T-helper 9 cell (primary cell): ENCODE data around the gene ARL11.

ENCODE experiments used
- DNase-seq: peaks from one replicate; pipeline ENCODE4 v3.0.0-alpha.2; 2020

Gene ARL11

DNA sequence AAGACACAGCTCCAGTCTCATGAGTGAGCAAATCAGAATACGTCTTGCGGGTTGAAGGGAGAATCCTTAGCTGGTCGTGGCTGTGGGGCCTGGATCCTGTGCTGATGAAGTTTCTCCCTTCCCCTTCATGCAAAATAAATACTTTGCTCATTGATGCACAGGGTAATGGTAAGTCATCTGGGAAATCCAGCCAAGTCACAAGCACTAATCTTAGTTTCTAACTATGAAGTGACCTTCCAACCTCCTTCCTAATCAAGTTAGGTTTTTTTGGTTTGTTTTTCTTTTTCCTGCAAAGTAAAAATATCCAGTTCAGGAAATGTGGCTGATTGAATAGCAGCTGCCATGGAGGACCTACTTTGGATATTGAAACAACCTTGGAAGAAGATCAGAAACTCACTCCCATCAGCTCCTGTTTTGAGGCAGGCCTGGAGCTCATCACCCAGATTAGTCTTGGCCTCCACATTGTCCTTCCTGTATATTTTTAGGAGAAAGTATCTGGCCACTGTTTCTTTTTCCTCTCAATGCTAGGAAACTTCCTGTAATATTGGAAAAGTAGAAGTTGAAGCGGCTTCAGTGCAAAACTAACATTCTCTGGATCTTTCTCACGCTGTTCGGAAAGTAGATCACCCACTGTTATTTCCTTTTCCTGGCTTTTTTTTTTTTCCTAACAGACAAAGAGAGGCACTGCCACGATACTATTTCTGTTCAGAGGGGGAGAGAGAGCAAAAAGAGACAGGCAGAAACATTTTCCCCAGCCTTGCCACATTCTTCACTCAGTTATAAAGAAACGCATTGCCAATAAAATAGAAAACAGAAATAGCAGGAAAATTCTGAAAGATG lies 12.3 kb upstream of the ARL11 start:
- no peak for DNase-seq

DNA sequence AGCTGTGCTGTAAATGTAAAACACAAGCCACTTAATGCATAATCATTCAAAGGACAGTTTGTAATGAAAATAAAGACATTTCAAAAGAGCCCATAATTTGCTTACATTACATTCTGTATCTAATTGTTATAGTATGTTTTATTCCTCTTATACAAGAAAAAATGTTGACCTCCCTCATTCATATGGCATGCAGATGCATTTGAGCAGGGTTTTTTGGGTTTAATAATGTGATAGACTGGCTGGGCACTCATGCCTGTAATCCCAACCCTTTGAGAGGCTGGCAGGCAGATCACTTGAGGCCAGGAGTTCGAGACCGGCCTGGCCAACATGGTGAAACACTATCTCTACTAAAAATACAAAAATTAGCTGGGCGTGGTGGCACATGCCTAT lies 11.6 kb upstream of the ARL11 start:
- DNase-seq: no peak

DNA sequence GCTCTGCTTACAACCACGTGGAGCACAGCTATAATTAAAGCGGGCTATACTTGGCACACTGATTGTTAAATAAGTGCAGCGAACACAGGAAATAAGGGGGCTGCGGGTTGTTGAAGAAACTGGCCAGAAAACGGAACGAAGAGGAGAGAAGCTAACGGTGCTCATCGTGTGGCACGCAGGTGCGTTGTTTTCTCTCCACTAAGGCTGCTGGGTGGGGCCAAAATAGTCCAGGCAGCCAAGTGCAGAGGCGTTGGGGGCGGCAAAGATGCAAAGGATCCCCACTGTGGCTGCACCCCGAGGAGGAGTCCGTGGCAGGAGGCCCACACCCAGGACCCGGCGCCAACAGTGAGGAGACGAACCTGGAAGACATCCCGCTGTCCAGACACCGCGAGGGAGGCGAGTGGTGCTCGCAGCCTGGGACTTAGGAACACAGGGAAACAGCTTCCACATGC lies 8.1 kb upstream of the ARL11 start:
- no peak for DNase-seq

DNA sequence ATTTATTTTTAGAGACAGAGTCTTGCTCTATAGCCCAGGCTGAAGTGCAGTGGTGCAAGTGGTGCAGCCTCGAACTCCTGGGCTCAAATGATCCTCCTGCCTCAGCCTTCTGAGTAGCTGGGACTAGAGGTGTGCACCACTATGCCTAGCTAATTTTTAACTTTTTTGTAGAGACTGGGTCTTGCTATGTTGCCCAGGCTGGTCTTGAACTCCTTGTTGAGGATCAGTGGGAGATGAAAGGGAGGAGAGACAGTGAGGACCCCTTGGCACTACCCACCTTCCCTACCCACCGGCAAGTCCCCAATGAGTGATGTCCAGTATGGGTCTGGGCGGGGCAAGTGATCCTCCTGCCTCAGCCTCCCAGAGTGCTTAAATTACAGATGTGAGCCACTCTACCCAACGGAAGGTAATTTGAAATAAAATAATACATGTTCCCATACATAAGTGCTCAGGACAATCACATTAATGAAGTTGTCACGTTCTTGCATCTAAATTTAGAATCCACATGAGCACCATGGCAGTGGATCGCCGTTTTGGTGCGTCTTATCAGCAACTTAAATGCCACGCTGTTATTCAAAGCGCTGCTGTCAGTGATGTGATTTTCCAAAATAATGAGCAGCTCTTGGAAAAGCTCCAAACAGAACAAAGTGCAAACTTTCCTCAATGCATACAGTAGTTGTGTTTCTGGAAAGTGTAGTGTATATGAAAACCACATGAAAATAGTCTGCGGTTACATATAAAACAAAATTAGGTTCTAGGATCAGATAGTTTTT lies 5.9 kb upstream of the ARL11 start:
- DNase-seq: no peak

DNA sequence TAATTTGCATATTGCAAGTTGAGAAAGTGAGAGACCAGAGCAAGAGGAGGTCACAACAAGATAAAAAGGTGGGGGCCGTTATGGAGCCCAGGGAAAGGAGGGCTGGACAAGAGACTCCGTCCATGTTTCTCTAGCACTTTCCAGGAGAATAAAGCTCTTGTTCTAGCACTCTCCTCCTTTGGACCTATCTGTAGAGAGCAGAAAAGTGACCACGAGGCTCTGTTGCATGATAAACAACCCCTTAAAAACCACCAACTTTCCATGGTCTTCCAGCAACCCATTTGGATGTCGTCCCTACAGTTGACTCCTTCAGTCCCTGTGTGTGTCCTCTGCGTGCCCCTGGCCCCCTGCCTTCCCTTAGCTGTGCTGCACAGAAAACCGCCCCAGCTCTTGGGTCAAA lies 4.1 kb upstream of the ARL11 start:
- DNase-seq: no peak

DNA sequence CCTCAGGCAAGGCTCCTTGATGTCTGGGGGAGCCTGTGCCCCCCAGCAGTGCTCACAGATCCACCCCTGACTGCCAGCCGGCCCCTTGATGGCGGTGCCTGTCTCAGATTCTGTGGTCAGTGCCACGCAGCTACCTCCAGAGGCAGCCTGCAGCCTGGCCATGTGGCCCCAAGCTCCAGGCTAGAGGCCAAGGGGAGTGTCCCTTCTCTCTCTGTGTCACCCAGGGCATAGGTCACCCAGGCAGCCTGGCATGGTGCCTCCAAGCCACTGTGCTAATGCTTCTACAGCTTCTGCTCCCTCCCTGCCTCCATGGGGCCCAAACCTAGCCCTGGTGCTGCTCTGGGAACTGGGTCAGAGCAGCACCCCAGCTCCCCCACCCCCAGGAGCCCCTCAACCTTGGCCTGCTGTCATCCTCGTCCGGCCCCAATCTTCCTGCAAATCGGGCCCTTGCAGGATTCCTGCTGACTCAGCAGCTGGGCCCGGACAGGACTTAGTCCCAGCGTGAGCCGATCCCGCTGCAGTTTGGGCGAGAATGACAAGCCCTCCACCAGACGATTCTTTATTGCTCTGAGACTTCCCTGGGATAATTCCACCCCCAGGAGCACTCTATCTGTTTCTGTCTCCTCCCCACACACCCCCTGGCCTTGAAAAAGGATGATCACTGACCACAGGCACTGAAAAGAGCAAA lies 2.8 kb upstream of the ARL11 start:
- no peak for DNase-seq

DNA sequence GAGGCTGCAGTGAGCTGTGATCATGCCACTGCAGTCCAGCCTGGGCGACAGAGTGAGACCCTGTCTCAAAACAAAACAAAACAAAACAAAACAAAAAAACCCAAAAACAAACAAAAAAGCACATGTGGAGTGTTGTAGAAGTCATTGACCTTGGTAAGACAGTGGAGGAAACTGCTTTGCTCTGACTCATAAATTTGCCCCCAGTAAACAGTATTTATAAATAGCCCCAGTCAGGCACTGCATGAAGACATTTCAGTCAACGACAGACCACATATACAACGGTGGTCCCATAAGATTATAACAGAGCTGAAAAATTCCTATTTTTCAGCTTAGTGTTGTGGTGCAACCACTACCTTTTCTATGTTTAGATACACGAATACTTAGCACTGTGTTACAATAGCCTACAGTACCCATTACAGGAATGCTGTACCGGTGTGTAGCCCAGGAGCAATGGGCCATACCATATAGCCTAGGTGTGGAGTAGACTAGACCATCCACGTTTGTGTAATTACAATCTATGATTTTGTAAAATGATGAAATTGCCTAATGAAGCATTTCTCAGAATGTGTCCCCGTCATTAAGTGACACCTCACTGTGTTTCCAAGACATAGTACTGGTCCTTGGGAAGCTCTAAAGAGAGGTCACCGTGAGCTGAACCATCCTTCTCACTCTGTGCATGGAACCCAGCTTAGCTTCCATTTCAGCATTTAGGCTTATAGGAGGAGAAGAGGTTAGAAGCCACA lies 1.1 kb downstream of the ARL11 start:
- no peak for DNase-seq

DNA sequence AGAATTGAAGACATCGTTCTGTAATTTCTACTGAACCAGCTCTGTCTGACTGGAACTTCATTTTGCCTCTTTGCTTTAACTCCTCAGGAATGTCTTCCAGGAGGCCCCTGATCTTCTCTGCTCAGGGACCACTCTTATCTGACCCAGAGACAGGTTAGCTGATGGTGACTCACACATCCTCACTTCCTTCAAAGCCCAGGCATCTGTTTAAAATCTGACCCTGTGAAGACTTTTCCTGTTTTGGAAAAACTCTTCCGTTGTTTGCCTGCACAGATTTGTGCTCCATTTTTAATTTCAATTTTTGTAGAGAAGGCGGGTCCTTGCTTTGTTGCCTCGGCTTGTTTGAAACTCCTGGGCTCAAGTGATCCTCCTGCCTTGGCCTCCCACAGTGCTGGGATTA lies 1.6 kb downstream of the ARL11 start:
- no peak for DNase-seq

DNA sequence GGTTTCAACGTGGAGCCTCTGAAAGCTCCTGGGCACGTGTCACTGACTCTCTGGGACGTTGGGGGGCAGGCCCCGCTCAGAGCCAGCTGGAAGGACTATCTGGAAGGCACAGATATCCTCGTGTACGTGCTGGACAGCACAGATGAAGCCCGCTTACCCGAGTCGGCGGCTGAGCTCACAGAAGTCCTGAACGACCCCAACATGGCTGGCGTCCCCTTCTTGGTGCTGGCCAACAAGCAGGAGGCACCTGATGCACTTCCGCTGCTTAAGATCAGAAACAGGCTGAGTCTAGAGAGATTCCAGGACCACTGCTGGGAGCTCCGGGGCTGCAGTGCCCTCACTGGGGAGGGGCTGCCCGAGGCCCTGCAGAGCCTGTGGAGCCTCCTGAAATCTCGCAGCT lies 2.3 kb downstream of the ARL11 start:
- DNase-seq: no peak

DNA sequence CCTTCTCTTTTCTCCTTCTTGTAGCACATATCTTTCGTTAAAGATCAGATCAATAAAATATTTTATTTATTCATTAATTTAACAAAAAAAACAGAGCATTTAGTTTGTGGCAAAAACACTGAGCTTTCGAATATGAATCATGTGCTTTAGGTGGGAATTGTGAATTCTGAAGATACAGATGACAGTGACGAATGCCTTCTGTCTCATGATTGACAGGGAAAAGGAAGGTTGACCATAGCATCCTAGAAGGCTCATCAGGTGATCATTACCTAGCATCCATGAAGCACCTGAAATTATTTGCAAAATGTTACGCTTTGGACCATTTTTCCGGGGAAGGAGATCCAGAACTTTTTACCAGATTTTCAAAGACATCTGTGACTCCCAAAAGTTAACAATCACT lies 3.8 kb downstream of the ARL11 start:
- no peak for DNase-seq

DNA sequence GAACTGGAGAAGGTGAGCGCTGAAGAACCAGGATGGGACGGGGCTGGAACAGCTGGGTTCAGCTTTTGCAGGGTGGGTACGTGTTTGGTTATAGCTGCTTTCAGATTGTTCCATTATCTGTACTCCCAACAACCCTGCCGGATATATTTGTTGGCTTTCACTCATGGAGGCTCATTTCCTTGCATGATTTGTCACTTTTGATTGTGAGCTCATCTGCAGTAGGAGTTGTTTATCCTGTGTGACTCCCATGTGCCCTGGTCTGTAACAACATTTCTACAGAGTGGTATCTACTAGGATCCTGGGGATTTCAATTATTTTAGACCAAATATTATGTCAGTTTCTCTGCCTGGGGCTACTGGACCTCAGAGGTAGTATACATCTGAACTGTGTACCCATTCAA lies 5.4 kb downstream of the ARL11 start:
- DNase-seq: no peak

DNA sequence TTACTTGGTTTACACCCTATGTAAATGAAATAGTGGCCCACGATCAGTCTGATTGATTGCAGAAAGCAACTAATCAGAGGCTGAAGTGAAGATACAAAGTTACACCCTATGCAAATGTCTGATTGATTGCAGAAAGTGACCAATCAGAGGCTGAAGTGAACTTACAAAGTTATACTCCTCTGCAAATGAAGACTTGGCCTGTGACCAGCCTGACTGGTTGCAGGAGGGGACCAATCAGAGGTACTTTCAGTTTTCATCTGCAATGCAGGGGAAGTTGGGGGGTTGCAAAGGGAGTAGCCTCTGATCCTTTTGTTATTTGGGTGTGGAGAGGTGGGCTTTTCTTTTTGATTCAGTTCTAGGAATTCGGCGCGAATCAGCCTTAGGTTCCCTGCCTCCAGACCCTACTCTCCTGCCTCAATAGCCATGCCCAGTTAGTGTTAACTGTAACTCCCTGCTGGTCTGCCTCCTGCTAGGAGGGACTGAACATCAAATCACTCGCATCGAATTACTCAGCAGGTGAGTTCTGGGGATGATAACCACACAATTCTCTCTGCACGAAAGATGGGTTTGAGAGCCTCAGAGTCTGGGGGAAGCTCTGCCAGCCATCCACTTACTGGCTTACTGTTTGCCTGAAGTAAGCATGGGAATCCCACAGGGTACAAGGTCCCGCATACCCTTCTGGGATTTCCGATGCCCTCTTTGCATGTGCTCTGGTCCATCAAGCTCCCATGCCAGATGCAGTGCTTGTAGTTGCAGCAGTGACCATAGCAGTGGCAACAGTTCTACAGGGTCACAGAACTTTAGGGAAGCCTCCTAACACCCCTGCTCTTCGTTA lies 7.5 kb downstream of the ARL11 start:
- DNase-seq: no peak

DNA sequence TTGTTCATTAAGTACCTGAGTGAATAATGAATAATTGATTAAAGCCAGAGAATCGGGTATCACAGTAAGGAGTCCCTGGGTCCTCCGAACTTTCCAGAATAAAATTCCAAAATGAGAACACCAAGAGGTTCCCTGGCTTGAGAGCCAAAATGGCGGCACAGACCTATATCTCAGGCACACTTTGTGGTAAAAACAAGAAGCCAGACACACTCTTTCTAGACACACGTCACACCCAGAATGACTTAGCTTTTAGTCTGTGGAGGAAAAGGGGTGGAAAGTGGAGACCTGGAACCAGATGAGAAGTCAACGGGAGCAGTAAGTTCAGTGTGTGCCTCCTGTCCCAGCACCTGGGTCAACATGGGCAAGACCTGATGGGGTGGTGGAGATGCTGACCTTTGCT lies 8.4 kb downstream of the ARL11 start:
- no peak for DNase-seq

DNA sequence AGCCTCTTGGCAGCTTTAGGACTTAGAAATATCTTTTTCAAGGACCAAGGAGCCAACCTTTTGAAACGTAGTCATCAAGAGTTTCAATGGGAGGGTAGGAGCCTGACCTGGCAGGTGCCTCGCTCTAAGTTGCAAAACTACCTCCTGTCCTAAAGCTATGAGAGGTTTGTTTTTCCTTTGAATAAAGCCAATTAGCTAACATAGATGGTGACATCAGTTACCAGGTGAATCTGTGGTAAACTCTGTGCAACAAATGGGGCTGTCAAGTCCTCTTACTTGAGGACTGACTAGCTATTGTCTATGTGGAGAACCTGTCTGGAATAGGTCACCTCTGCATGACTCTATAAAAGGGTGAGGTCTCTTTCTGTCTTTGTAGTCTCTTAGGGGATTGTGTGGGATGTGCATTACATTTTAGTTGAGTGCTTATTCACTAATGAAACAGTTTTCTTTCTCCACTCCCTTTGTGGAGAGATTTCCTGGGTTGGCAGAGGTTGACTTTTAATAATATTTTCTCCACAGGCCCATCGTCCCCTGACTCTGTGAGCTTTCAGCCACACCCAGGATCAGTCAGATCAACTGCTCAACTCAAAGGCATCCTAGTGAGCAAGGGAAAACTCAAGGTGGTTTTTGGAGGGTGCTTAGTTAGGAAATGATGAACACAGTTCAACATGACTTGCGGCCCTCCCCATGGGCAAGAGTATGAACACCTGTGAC lies 9.9 kb downstream of the ARL11 start:
- no peak for DNase-seq

DNA sequence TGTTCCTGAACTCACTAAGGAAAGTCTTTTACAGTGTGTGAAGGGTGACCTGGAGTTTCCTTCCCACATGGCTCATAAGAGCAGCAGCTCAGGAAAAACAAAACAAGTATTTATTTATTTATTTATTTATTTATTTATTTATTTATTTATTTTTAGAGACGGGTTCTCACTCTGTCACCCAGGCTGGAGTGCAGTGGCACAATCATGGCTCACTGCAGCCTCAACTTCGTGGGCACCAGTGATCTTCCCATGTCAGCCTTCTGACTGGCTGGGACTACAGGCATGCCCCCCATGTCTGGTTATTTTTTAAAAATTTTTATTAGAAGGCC lies 10.4 kb downstream of the ARL11 start:
- DNase-seq: no peak

DNA sequence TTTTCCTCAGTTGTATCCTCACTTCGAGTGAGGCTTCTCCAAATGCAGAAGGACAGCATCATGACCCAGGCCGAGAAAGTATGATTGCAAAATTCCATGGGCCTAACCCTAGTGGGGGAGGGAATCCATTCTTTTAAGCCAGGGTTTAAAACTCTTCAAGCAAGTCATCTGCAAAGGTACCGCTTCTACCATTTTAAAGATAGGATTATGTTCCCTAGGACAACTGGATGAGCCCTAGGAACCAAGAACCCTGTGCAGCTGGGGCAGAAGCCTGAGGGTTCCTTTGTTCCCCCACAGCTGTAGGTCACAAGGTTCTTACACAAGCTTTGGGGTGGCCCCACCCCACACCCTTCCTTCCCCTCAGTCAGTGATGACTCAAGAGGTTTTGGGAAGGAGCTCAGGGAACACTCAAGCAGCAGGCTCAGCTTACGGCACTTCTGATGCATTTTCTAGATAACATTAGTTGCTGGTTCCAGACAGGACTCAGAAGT lies 13.5 kb downstream of the ARL11 start:
- DNase-seq: no peak

DNA sequence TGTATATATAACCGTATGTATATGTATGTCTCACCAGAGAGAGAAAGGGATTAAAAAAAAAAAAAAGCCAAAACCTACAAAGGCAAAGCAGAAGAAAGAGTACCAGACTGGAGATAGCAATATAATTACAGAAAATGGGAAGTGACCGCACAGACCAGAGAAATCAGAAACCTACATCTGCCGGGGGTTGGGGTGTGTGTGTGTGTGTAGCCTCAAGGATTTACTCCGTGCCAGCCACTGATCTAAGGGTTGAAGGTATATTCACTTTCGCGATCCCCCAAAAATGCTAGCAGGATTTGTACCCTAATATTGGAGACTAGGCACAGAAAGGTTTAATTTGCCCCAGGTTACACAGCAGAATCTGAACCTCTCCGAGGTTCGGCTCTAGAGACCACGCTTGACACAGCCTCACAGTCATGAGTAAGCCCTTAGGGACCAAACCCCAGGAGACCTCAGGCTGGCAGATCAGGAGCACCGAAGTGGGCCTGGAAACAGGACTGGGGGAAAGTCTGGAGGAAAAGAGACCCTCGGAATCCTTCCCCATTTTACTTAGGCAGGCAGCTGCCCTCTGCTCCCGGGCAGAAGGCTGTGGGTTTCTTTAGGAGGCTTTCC lies 14.8 kb downstream of the ARL11 start:
- DNase-seq: no peak

DNA sequence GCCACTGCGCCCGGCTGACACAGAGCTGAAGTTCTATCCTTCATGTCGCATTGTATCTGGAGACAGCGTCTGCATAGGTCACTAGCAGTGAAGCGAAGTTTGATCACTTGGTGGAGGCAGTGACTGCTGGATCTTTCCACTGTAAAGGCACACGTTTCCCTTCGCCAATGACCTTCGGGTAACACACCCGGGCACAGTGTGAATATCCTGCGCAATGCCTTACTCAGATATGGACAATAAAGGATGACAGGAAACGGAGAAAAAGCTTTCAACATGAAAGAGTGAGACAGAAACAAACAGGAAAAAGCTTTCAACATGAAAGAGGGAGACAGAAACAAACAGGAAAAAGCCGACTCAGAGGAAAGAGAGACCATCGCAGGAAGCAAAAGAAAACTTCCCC lies 17.1 kb downstream of the ARL11 start:
- no peak for DNase-seq

DNA sequence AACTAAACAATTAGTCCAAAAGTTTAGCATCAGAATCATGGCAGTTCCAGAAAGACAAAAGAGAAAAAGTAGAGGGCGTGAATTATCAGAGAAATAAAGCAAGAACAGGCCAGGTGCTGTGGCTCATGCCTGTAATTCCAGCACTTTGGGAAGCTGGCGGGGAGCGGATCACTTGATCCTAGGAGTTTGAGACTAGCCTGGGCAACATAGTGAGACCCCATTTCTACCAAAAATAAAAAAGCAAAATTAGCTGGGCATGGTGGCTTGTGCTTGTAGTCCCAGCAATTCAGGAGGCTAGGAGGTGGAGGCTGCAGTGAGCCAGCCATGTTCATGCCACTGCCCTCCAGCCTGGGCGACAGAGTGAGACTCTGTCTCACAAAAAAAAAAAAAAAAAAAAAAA lies 18.4 kb downstream of the ARL11 start:
- no peak for DNase-seq

DNA sequence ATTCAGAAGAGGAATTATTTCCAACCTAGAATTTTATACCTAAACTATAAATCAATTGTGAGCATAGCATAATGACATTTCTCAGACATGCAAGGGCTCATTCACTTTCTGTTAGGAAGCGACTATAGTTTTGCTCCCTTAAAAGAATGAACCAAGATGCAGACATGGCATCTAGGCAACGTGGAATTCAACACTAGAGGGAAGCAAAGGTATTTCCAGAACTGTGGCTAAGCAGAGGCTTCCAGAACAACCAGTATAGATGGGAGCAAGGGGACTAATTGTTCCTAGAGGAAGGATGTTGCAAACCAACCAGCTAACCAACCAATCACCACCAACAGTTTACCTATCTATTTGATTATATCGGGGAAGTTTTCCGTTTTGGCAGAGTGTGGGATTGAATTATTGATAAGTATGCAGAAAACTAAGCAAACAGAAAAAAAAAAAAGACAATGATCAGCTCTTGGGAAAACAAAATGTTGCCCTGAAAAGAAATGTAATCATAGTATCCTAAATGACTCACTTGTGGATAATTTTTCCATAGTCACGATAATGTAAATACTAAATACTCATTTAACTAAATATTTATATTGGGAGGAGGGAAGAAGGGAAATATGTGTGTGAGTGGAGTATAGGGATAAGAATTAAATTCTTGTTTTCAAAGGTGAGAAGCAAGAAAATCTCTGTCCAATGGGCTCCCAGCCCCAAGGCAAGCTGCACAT lies 21.1 kb downstream of the ARL11 start:
- DNase-seq: no peak
